OCI-LY3 (cell line): ENCODE results near the gene PKP4.

Source experiments
- H2AFZ ChIP-seq: fragments of 200-600, 300-600 bp; shearing (Covaris generic); 2 replicates; pipeline ENCODE4 v1.6.0; 2014; ENCODE audit warnings: antibody characterized with exemption, low read depth, low read length
- H3K27ac ChIP-seq: fragments of 200-600, 300-600 bp; sonication (generic); 2 replicates; pipeline ENCODE4 v1.5.1; 2014; ENCODE audit warnings: mild to moderate bottlenecking, low read length, moderate library complexity, mixed read lengths
- H3K27me3 ChIP-seq: fragments of 200-600, 300-600 bp; sonication (generic); 2 replicates; pipeline ENCODE4 v1.6.1; 2014; ENCODE audit warnings: low read depth, low read length, mixed read lengths
- H3K36me3 ChIP-seq: fragments of 200-600, 300-600 bp; sonication (generic); replicated peaks from 2 replicates; pipeline ENCODE3; 2014; ENCODE audit warnings: low read depth, low read length, mixed read lengths
- H3K4me1 ChIP-seq: fragments of 300-600, 200-600 bp; sonication (generic); 2 replicates; pipeline ENCODE4 v1.6.1; 2014; ENCODE audit warnings: low read length, mixed read lengths
- H3K4me2 ChIP-seq: fragments of 200-600, 300-600 bp; sonication (generic); 2 replicates; pipeline ENCODE4 v1.6.1; 2014; ENCODE audit warnings: low read length, mixed read lengths
- H3K4me3 ChIP-seq: fragments of 300-600, 200-600 bp; sonication (generic); 2 replicates; pipeline ENCODE4 v1.5.1; 2014; ENCODE audit warnings: antibody characterized with exemption, mild to moderate bottlenecking, low read length, moderate library complexity
- H3K79me2 ChIP-seq: fragments of 300-600, 200-600 bp; shearing (Covaris generic); 2 replicates; pipeline ENCODE4 v1.6.1; 2014; ENCODE audit warnings: mild to moderate bottlenecking, low read length, mixed read lengths
- H3K9ac ChIP-seq: fragments of 300-600, 200-600 bp; shearing (Covaris generic); 2 replicates; pipeline ENCODE4 v1.6.0; 2014; ENCODE audit warnings: mild to moderate bottlenecking, low read length, moderate library complexity
- H3K9me3 ChIP-seq: fragments of 200-600, 300-600 bp; shearing (Covaris generic); 2 replicates; pipeline ENCODE4 v1.6.1; 2014; ENCODE audit warnings: low read length, mixed read lengths; ENCODE audit not compliant: insufficient read depth
- H4K20me1 ChIP-seq: fragments of 200-600, 300-600 bp; sonication (generic); 2 replicates; pipeline ENCODE4 v1.6.1; 2016; ENCODE audit warnings: low read length, mixed read lengths; ENCODE audit not compliant: insufficient read depth
- CTCF ChIP-seq: fragments of 200-600, 300-600 bp; sonication (generic); IDR thresholded peaks from 2 replicates; pipeline ENCODE4 v1.5.1; 2014; ENCODE audit warnings: antibody characterized with exemption, low read length, low read depth
- EZH2phosphoT487 ChIP-seq: fragments of 200-600 bp; shearing (Covaris generic); IDR thresholded peaks from 2 replicates; pipeline ENCODE4 v1.6.1; 2018; ENCODE audit warnings: antibody characterized with exemption, mixed run types, low read depth

PKP4 gene

GRCh38 chr2:158511706-158512105, 55.0 kb downstream of the PKP4 start:
- Histone ChIP-seq H3K79me2 (peaks cover 17% of the 10 kb centered on the region), H2AFZ (no peak overlapping the region), H3K4me3 (no peak overlapping the region), H3K27me3 (no peaks in the 10 kb centered on the region), H3K36me3 (peaks cover 4% of the 10 kb centered on the region), H3K4me2 (no peak overlapping the region), H3K9me3 (no peaks in the 10 kb centered on the region), H3K9ac (no peak overlapping the region), H4K20me1 (peaks cover 6% of the 10 kb centered on the region; the same call in 1 of the 2 replicates), H3K27ac (no peak overlapping the region), H3K4me1 (peaks cover 10% of the 10 kb centered on the region)
- TF ChIP-seq CTCF: no peak
- no peak for TF ChIP-seq EZH2phosphoT487

GRCh38 chr2:158512323-158512722, 55.6 kb downstream of the PKP4 start:
- Histone ChIP-seq H3K4me2 (no peak overlapping the region), H4K20me1 (peaks cover 6% of the 10 kb centered on the region; the same call in 1 of the 2 replicates), H3K79me2 (peaks cover 11% of the 10 kb centered on the region), H3K27me3 (no peaks in the 10 kb centered on the region), H3K36me3 (peaks cover 4% of the 10 kb centered on the region), H3K9me3 (no peaks in the 10 kb centered on the region), H3K4me3 (no peak overlapping the region), H3K27ac (no peak overlapping the region), H3K9ac (no peak overlapping the region), H3K4me1 (peaks cover 4% of the 10 kb centered on the region), H2AFZ (no peak overlapping the region)
- TF ChIP-seq CTCF: no peak
- TF ChIP-seq EZH2phosphoT487: no peak

GRCh38 chr2:158513841-158514240, 57.1 kb downstream of the PKP4 start:
- H3K79me2 ChIP-seq: peaks cover 6% of the 10 kb centered on the region
- H3K4me1 ChIP-seq: no peaks in the 10 kb centered on the region
- H3K4me3 ChIP-seq: no peak overlapping the region
- H2AFZ ChIP-seq: no peak overlapping the region
- no peaks in the 10 kb centered on the region for H3K27me3 ChIP-seq
- TF ChIP-seq CTCF: no peak
- no peak for TF ChIP-seq EZH2phosphoT487
- peaks cover 4% of the 10 kb centered on the region for H3K36me3 ChIP-seq
- H3K27ac ChIP-seq: no peak overlapping the region
- H3K9me3 ChIP-seq: no peaks in the 10 kb centered on the region
- peaks cover 6% of the 10 kb centered on the region; the same call in 1 of the 2 replicates for H4K20me1 ChIP-seq
- H3K9ac ChIP-seq: no peak overlapping the region
- no peak overlapping the region for H3K4me2 ChIP-seq

- no peak overlapping the region for H3K4me2 ChIP-seq
- H3K4me1 ChIP-seq: peaks cover 8% of the 10 kb centered on the region
- TF ChIP-seq CTCF (no peak), EZH2phosphoT487 (no peak)
- H3K27me3 ChIP-seq: no peaks in the 10 kb centered on the region
- no peak overlapping the region for H3K27ac ChIP-seq
- H3K4me3 ChIP-seq: no peak overlapping the region
- no peak overlapping the region for H3K9ac ChIP-seq
- H3K9me3 ChIP-seq: no peaks in the 10 kb centered on the region
- no peaks in the 10 kb centered on the region for H4K20me1 ChIP-seq
- H3K36me3 ChIP-seq: peaks cover 4% of the 10 kb centered on the region
- no peak overlapping the region for H2AFZ ChIP-seq
- 0 out of 2 replicates have a peak, but pooled peaks cover 4% of the 10 kb centered on the region for H3K79me2 ChIP-seq
Measured at GRCh38 chr2:158518084-158518483, 61.3 kb downstream of the PKP4 start.
